GM19025 (cell line): Measurements from ENCODE around the gene EYS.

ENCODE experiments used
- ATAC-seq: cut with Tn5 transposase; IDR thresholded peaks from one replicate; pipeline ENCODE4 v1.9.1; 2021; ENCODE audit warnings: mild to moderate bottlenecking, low read depth, moderate library complexity; ENCODE audit not compliant: unreplicated experiment

Gene EYS

GRCh38 chr6:64123761-64124633 lies 1583.0 kb downstream of the EYS start:
- no peak for ATAC-seq

DNA sequence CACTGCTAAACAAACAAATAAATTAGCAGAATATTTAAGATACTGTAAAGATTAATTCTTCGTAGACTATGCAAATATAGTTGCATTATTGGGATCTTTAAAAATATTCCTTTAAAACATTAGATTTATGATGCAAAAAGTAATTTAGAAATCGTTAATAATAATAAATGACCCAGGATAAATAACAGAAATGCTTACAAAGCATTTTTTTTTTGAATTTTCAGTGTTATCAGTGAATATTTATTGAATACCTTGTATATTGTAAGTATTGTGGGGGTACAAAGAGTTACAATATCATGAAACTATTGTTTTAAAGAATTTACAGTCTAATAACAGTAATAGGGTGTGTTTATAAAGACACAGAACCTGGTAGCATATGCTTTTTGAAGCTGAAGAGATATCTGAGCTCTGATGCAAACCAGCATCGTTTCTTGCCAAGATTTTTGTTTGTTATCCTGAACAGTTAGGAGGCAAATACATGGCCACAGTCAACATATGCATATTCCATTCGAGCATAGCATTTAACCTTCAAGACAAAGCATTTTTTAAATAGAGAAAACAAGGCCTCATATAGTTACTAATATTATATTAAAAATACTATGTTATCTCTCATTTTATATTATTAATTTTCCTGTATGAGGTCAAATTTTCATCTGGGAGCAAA lies 1584.2 kb downstream of the EYS start:
- ATAC-seq: no peak

- ATAC-seq: no peak
These were observed 1585.9 kb downstream of the EYS start for GRCh38 chr6:64121011-64121565.

GRCh38 chr6:64113704-64114103 lies 1593.3 kb downstream of the EYS start:
- ATAC-seq: no peak

GRCh38 chr6:64104051-64104450 lies 1603.0 kb downstream of the EYS start:
- no peak for ATAC-seq

GRCh38 chr6:64103480-64103879 lies 1603.5 kb downstream of the EYS start:
- no peak for ATAC-seq

GRCh38 chr6:64100702-64101303 lies 1606.2 kb downstream of the EYS start:
- no peak for ATAC-seq

DNA sequence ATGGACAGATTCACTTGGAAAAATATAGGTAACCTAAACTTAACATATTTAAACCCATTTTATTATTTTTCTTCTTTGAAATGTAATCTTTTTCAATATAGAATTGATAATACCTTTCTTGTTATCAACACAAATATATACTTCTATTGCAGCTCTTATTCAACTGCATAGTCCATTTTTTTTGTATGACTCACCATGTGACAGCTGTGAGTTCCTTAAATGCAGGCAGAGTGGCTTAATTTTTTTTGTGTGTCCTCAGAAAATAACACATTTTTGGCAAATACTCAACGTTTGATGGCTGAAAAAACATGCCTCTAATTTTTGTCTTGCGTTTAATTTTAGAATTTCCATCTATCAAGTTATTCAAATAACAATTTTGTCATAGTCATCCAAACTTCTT lies 1616.7 kb downstream of the EYS start:
- ATAC-seq: no peak

DNA sequence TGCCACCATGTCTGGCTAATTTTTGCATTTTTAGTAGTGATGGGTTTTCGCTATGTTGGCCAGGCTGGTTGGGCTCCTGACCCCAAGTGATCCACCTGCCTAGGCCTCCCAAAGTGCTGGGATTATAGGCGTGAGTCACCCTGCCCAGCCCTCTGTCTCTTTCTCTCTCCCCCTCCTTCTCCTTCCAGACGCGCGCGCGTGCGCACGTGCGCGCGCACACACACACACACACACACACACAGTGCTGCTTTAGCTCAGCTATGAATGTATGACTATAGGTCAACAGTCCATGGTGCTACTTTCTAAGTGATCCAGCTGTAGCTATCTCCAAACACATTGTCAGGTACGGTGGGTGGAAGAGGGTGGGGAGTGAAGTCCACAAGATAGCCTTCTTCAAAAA lies 1621.9 kb downstream of the EYS start:
- ATAC-seq: no peak

DNA sequence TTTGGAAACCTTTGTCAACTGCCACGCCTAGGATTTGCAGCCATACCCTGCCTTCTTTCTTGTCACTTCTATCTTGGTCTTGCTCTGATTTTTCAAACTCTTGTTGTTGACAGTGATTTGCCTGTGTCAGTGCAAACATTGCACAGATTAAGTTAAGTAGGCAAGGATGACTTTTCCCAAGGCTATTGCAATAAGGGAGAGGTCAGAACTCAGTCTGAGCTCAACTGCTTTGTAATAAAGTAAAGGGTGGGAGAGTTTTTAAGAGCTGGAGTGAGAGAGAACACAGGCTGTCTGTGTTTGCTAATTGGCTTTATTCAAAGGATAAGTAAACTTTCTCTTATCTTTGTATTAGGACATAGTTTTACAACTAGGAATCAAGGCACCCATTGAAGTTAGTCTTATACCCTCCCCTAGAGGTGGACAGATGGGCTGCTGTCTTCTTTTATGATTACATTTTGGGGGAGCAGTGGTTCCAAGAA lies 1622.8 kb downstream of the EYS start:
- ATAC-seq: no peak

DNA sequence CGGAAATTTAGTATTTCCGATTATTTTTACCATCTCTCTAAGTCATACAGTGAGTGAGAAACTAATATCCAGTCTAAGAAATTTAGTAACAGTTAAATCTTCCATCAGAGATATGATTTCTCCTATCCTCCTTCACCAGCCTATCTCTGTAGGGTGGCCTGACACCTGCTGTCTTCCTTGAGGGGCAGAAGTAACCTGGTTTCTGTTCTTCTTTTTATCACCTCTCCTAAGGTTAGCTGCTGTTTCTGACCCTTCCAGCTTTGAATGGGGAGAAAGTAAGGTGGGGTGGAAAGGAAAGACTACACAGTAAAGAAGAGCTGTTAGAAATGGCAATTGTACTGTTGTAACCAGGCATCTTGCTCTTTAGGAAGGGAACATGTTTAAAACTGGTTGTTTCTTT lies 1623.8 kb downstream of the EYS start:
- ATAC-seq: no peak

GRCh38 chr6:64081453-64081852 lies 1625.6 kb downstream of the EYS start:
- no peak for ATAC-seq

DNA sequence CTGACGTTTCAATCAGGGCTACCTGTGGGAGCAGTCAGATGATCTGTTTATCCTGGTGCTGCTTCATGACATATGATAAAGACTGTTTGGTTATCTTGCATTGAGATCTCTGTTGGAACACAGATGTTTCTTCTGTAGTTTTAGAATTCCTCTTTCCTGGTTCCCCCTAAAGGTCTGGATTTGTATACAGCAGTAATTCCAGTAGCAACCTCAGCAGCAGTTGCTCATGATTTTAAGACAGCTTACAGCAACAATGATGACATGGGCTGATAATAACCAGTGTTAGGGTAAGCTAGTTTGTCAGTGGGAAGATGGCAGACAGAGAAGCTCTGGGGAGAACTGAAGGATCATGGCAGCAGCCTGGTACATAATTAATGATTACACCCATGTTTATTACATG lies 1632.0 kb downstream of the EYS start:
- no peak for ATAC-seq

- no peak for ATAC-seq
These were observed 1634.3 kb downstream of the EYS start for GRCh38 chr6:64072686-64073085.

DNA sequence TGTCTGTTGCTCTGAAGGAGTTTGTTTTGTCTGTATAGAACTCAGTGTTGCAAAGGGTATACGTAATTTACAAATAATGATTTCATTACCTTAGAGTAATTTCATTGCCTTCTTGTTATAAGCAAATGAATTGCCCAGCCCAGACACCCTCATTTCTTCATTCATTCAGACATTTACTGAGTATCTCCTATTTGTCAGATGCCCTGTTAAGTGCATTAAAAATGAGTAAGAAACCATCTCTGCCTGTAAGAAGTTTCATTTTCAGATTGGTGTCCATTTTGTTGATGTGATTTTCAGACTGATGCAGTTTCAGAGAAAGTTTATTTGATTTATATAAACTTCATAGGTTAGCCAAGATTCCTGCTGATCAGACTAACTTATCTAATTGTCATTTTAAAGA lies 1642.1 kb downstream of the EYS start:
- ATAC-seq: no peak

DNA sequence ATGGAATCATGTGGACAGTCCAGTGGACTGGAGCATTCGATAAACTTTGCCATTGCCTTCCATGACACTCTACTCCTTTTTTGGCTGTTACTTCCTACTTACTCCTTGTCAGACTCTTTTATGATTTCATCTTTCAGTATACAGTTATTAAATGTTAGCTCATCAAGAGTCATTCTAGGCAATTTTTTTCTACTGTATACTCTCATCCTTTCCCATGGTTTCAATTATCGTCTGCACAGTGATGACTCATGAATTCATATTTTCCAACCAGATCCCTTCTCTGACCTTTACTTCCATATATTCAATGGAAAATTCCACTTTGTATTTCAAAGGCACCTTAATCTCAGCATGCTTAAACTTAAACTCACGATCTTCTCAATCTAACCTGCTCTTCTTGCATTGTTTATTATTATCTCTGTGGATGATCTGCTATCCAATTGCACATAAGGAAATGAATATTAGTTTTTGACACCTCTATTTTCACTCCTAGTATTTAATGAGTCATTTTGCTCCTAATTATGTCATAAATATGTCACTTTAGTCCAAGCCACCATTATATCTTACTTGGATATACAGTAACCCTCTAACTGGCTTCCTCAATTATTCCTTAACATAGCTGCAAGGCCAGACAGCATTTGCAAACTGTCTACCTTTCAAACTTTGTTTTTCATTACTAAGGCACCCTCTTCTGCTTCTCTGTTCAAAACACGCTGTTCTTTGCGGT lies 1643.9 kb downstream of the EYS start:
- ATAC-seq: no peak

- no peak for ATAC-seq
These were observed 1652.2 kb downstream of the EYS start for GRCh38 chr6:64054861-64055260.

GRCh38 chr6:64050590-64050989 lies 1656.4 kb downstream of the EYS start:
- no peak for ATAC-seq

GRCh38 chr6:64049736-64050135 lies 1657.3 kb downstream of the EYS start:
- ATAC-seq: no peak

DNA sequence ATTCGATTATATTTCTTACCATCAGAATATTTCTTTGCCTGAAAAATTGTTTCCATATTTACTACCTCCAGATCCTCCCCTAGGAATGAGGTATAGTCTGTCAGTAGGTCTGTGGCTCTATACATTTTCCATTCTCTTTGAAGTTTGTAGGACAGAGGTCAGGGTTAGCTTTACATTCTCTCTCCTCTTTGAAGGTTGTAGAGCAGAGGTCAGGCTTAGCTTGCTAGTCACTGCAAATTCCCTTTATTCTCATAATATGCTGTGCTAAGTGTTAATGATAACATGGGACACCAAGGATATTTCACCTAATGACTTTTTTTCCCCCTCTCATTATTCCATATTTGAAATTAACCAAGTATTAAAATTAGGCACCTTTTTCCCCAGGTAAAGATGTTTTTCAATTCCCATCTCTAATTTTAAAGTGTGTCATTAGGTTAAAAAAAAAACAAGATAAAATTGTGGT lies 1660.2 kb downstream of the EYS start:
- no peak for ATAC-seq
